GM12874 (cell line): Measurements from ENCODE around the gene ZNF837.

Experiments
- CTCF ChIP-seq: IDR thresholded peaks from 2 replicates; pipeline ENCODE4 v1.5.1; 2011; ENCODE audit warnings: low read depth, mild to moderate bottlenecking, control low read depth, low read length, moderate library complexity; ENCODE audit not compliant: insufficient read depth

The ZNF837 gene

GRCh38 chr19:58380662-58381459 is at the start of gene ZNF837:
Gene ZNF837 (minus strand): TSS chr19:58381030. CDS start chr19:58369332, 11,698 bp downstream.
- no peak for TF ChIP-seq CTCF

GRCh38 chr19:58429745-58430144 is 48.9 kb upstream of the ZNF837 start:
- TF ChIP-seq CTCF: no peak

GRCh38 chr19:58428617-58429016 is 47.8 kb upstream of the ZNF837 start:
- no peak for TF ChIP-seq CTCF

GRCh38 chr19:58417071-58417470 is 36.2 kb upstream of the ZNF837 start:
- no peak for TF ChIP-seq CTCF

GRCh38 chr19:58416604-58417003 is 35.8 kb upstream of the ZNF837 start:
- no peak for TF ChIP-seq CTCF

GRCh38 chr19:58409010-58409790 is 28.4 kb upstream of the ZNF837 start:
- TF ChIP-seq CTCF: no peak

- TF ChIP-seq CTCF: 0 out of 2 replicates have a peak, but pooled peaks have one; percentile 42
Measured at GRCh38 chr19:58408152-58409009, 27.6 kb upstream of the ZNF837 start, which contains the start of gene ZNF584. Gene ZNF584 (plus strand): TSS chr19:58408649. CDS start chr19:58409148, 499 bp downstream.
